GM18951 (cell line): ENCODE results near the gene IL32.

Experiments
- POLR2A ChIP-seq: IDR thresholded peaks from 4 replicates; pipeline ENCODE4 v1.6.1; 2011; ENCODE audit warnings: mild to moderate bottlenecking; ENCODE audit not compliant: insufficient read length, insufficient read depth; ENCODE audit errors: extremely low read depth
- in situ Hi-C: fragments of 300-500 bp; cut with MboI; formaldehyde crosslinking; loops from one replicate; pipeline ENCODE4 v1.12.0; 2022; ENCODE audit warnings: low sequenced_read_pairs, mixed read lengths, inconsistent platforms; ENCODE audit not compliant: unreplicated experiment

IL32 gene

DNA sequence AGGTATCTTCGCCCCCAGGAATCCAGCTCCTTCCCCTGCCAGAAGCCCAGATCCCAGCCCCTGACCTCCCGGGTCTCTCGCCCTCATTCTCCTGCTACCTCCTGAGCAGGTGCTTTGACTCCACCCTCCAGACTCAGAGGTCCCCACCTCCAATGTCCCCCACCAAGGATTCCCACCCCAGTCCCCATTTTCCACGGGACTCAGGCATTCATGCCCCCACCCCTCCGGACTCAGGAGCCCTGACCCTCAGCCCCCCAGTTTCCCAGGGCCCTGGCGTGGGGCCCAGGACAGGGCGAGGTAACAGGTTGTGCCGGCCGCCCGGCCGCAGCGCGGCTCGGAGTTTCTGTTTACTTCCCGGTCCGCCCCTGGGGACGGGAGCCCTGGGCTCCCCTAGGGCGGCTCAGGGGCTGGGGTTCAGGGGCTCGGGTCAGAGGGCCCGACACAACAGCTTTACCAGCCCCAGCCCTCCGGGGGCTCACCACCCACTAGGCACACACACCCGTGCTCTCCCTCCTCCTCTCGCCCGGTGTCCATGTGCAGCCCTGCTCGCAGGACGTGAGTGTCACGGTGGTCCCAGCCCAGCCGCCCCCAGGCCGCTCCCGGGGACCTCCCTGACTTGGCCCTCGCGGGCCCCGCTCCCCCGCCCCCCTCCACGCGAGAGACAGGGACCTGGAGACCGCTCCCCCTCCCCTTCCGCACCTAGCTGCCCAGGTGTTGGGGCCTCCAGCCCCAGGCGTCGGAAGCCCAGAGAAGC is 29.3 kb upstream of the IL32 start:
- TF ChIP-seq POLR2A = no peak
- in situ Hi-C loops = no loop called here

DNA sequence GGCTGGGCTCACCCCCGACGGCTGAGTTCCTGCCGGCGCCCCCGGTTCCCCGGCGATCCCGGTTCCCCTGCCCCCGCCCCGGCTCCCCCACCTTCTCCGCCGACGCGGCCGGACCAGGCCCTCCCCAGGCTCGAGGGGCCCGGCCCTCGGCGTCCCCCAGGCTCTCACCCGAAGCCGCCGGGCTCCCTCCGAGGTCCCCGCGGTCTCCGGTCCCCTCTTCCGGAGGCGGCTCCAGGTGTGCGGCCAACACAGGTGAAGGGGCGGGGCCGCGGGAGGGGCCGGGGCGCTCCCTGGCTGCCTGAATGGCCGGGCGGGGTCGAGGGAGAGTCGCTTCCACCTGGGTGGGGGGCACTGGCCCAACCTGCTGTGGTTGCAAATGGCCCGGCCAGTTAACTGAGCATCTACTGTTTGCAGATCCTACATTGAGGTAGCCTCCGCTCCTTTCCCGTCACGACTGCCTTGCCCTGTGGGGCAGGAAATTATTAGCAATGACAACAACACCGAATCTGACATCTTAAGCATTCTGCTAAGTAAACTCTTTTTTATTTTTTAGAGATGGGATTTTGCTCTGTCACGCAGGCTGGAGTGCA is 28.6 kb upstream of the IL32 start, which contains the start of gene BICDL2:
Gene BICDL2, minus strand, starts transcription at position 219 of the 590 bp plus-strand sequence. CDS start 1,448 bp downstream, outside the sequence.
- TF ChIP-seq POLR2A = no peak
- in situ Hi-C loops = no loop called here

DNA sequence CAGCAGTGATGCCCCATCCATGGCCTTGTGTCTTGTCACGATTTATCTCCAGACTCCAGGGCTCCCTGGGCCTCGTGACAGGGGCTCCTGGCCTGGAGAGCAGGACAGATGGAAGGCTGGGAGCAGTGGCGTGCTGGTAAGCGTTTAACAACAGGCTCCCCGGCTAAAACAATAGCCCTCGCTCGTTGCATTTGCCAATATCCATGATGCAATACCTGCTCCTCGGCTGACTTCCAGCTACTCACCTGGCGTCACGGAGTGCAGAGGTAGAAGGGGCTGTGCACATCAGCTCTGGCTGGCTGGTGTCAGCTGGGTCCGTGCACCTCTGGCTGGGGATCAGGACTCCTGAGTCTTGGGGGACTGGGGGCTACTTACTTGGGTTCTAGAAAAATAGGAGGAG is 27.2 kb upstream of the IL32 start:
- in situ Hi-C loops = no loop called here
- TF ChIP-seq POLR2A = no peak

DNA sequence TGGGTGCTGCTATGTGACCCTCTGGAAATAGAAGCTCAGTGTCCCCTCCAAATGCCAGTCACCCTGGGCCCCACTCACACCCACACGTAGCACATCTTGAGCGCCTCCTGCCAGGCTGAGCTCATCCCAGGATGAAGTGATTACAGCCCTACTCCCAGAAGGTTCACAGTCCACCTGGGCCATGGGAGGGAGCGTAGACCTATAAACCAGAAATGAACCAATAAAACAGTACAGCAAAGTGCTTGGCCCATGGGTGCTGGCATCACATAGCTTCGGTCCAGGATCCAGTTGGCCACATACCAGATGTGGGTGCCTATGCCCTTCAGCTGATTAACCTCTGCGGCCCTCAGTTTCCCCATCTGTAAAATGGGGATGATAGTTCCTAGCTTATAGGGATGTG is 26.5 kb upstream of the IL32 start:
- TF ChIP-seq POLR2A = no peak
- in situ Hi-C loops = no loop called here

DNA sequence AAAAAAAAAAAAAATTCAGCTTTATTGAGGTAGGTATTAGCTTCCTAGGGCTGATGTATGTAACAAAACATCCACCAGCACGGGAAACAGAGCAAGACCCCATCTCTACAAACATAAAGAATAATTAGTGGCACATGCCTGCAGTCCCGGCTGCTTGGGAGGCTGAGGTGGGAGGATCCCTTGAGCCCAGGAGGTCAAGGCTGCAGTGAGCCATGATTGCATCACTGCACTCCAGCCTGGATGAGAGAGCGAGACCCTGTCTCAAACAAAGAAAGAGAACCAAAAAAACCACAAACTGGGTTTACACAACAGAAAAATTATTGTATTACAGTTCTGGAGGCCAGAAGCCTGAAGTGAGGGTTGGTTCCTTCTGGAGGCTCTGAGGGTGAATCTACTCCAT is 23.1 kb upstream of the IL32 start:
- no peak for TF ChIP-seq POLR2A
- in situ Hi-C loops = no loop called here

DNA sequence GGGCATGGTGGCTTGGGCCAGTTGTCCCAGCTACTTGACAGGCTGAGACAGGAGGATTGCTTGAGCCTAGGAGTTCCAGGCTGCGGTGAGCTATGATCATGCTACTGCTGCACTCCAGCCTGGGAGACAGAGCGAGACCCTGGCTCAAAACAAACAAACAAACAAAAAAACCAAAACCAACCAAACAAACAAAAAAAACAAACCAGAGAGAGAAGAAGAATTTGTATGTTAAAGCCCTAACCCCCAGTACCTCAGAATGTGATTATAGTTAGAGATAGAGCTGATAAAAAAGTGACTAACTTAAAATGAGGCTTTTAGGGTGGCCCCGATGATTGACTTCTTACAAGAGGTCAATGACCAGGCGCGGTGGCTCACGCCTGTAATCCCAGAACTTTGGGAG is 20.7 kb upstream of the IL32 start:
- in situ Hi-C loops = no loop called here
- no peak for TF ChIP-seq POLR2A

DNA sequence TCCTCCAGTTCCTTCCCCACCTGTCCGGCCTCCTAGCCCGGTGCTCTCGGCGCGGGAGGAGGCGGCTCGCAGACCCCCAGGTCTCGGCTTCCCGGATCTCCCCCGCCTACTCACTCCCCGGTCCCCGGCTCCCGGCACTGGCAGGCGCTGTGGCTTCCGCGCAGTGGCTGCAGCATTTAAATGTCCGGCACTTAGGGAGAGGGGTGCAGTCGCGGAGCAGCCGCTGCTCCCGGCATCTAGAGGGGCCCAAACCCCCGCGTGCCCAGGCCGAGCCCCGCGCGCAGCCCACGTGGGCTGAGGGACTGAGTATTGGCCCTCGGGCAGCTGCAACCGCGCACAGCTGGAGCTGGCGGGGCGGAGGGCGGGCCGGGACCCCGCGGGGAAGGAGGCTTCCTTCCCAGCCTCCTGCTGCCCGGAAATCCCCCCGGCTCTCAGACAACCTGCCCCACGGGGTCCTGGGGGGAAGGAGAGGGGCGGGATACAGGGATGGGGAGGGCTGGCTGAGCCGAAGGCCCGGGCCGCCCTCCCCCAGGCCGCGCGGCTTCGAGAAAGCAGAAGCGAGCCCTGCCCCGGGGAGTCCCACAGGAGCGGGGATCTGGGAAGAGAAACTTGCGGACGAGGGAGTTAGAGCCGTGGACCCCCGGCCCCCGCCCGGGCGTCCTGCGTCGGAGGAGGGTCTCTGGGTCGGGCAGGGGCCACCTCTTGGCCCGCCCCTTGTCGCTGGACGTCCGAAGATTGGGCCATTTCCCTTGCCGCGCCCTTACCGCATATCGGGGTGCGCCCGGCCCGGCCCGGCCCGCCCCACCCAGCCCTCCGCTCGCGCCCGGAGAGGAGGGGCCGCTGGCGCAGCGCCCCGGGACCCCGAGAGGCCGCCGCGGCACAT is 19.4 kb upstream of the IL32 start, which contains the start of gene MMP25:
Gene MMP25, plus strand, starts transcription at position 804 of the 883 bp plus-strand sequence. CDS start 357 bp downstream, outside the sequence.
- in situ Hi-C loops = no loop called here
- no peak for TF ChIP-seq POLR2A

DNA sequence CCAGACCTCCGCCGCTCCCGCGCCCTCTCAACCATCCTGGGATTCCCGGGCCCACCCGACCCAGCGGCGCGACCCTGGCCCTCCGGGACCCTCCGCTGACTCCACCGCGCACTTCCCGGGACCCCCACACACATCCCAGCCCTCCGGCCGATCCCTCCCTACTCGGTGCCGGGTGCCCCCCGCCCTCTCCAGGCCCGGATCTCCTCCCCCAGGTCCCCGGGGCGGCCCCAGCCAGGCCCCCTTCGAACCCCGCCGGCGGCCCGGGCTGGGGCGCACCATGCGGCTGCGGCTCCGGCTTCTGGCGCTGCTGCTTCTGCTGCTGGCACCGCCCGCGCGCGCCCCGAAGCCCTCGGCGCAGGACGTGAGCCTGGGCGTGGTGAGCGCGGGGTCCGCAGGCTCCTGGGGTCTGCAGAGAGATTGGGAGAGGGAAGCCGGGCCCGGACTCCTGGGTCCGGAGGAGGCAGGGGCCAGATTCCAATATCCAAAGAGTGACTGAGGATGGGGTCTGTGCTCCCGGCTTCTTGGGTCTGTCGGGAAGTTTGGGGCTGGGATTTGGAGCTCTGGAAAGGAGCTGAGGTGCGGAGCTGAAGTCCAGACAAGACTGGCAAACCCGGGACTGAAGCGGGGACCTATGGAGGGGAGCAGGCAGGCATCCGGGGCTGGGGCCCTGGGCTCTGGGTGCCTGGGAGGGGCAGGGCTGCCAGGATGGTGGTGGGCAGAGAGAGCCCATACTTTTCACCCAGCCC is 18.6 kb upstream of the IL32 start:
- in situ Hi-C loops = no loop called here
- TF ChIP-seq POLR2A = no peak

DNA sequence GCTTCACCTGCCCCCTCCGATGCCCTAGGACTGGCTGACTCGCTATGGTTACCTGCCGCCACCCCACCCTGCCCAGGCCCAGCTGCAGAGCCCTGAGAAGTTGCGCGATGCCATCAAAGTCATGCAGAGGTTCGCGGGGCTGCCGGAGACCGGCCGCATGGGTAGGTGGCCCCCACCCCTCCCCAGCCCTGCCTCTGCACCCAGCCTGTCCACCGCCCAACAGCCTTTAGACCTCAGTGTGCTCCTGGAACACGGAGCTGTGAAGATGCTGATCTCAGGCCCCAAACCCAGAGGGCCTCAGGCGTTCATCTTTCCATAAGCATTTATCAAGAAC is 18.1 kb upstream of the IL32 start:
- no peak for TF ChIP-seq POLR2A
- in situ Hi-C loops = no loop called here

DNA sequence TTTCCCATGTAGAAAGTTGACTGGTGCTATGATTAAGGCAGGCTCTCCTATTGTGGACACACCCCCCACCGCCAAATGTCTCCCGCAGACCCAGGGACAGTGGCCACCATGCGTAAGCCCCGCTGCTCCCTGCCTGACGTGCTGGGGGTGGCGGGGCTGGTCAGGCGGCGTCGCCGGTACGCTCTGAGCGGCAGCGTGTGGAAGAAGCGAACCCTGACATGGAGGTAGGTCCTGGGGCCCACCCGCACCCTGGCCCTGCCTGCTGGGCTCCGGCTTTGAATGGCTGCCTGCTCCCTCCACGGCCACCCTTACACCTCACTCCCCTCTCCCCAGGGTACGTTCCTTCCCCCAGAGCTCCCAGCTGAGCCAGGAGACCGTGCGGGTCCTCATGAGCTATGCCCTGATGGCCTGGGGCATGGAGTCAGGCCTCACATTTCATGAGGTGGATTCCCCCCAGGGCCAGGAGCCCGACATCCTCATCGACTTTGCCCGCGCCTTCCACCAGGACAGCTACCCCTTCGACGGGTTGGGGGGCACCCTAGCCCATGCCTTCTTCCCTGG is 15.4 kb upstream of the IL32 start:
- in situ Hi-C loops = no loop called here
- TF ChIP-seq POLR2A = no peak

DNA sequence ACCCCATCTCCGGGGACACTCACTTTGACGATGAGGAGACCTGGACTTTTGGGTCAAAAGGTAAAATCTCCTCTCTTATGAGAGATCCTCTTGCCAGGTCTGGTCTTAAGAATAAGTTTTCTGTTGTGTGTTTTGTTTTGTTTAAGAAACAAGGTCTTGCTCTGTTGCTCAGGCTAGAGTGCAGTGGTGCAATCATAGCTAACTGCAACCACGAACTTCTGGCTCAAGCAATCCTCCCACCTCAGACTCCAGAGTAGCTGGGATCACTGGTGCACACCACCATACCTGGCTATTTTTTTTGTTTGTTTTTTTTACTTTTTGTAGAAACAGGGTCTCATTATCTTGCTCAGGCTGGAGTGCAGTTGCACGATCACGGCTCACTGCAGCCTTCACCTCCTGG is 15.0 kb upstream of the IL32 start:
- in situ Hi-C loops = no loop called here
- no peak for TF ChIP-seq POLR2A

DNA sequence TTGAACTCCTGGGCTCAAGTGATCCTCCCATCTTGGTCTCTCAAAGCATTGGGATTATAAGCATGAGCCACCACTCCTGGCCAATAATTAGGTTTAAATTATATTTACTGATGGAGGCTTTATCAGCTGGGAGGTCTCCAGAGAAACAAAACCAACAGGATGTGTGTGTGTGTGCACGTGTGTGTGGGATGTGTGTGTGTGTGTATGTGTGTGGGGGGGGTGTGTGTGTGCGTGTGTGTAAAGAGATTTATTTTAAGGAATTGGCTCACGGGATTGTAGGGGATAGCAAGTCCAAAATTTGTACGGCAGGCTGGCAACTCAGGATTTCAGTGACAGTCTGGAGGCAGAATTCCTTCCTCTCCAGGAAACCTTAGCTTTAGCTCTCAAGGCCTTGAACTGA is 14.4 kb upstream of the IL32 start:
- TF ChIP-seq POLR2A = no peak
- in situ Hi-C loops = no loop called here
